Natural killer cell (primary cell): Measurements from ENCODE around the gene RERE. TPM values are rescaled to one million over a fixed set of nuclear protein-coding genes. Genes with fewer than 3 reads are reported as not detected.

Source experiments
- ATAC-seq, 3 donors: fragments of 150-1000 bp in 2 of 3; fragments of 200-7000 bp in 1 of 3; cut with Tn5 transposase; 1 replicate in 1 of 3; 2 replicates in 2 of 3; pipeline ENCODE4 v1.10.0; 2021; ENCODE audit warnings: mild to moderate bottlenecking in 2 of 3, moderate library complexity in 2 of 3
- DNase-seq, 2 donors: peaks; one replicate each; pipeline versions ENCODE4 v3.0.0 to v3.0.0-alpha.2; 2013 to 2021; ENCODE audit warnings: mixed read lengths in 1 of 2
- H3K27ac ChIP-seq: one replicate; pipeline ENCODE4 v1.5.1; 2013; ENCODE audit warnings: mild to moderate bottlenecking, low read length
- H3K27me3 ChIP-seq: one replicate; pipeline ENCODE4 v1.6.1; 2013; ENCODE audit warnings: low read length; ENCODE audit not compliant: control insufficient read depth, insufficient read depth
- H3K36me3 ChIP-seq: one replicate; pipeline ENCODE4 v1.6.1; 2013; ENCODE audit warnings: low read length; ENCODE audit not compliant: control insufficient read depth, insufficient read depth
- H3K4me1 ChIP-seq: one replicate; pipeline ENCODE4 v1.6.1; 2013; ENCODE audit warnings: low read length; ENCODE audit not compliant: control insufficient read depth, insufficient read depth
- H3K4me3 ChIP-seq: one replicate; pipeline ENCODE4 v1.5.1; 2013; ENCODE audit warnings: low read length
- H3K9me3 ChIP-seq: one replicate; pipeline ENCODE4 v1.6.1; 2013; ENCODE audit warnings: low read length; ENCODE audit not compliant: control insufficient read depth, insufficient read depth
- H3K27ac Mint-ChIP-seq, 2 donors: one replicate each; pipeline ENCODE4 v1.8.0; 2022; ENCODE audit warnings: mild to moderate bottlenecking in 2 of 2, mixed read lengths in 2 of 2, moderate library complexity in 1 of 2
- H3K27me3 Mint-ChIP-seq, 2 donors: one replicate each; pipeline ENCODE4 v1.8.0; 2022; ENCODE audit warnings: low read depth in 2 of 2, mixed read lengths in 2 of 2
- H3K36me3 Mint-ChIP-seq: one replicate; pipeline ENCODE4 v1.8.0; 2022; ENCODE audit warnings: mixed read lengths
- H3K4me1 Mint-ChIP-seq, 2 donors: one replicate each; pipeline ENCODE4 v1.8.0; 2022; ENCODE audit warnings: mixed read lengths in 2 of 2
- H3K4me3 Mint-ChIP-seq: one replicate; pipeline ENCODE4 v1.8.0; 2022; ENCODE audit warnings: mild to moderate bottlenecking, moderate library complexity, mixed read lengths
- H3K9me3 Mint-ChIP-seq, 2 donors: one replicate each; pipeline ENCODE4 v1.8.0; 2022; ENCODE audit warnings: mixed read lengths in 2 of 2
- WGBS: methylation state at CpG from one replicate; pipeline ENCODE4 v1.1.7; 2013; ENCODE audit warnings: missing lambda C conversion rate; ENCODE audit not compliant: insufficient coverage; 5-methylcytosine and 5-hydroxymethylcytosine counted together
- intact Hi-C: fragments of 100-400 bp; cut with micrococcal nuclease; formaldehyde crosslinking; loops from one replicate; pipeline ENCODE4 v1.14.2; 2022
- total RNA-seq, 4 donors: library from RNA; stranded (reverse); fragments of 120-200 nt in 1 of 4; gene quantifications; one replicate each; pipeline versions ENCODE4 v1.2.3 to v1.2.4, GENCODE V29; 2013 to 2022
- TF ChIP-seq, protein P1 (sequence below): fragments of 200-600 bp; IDR thresholded peaks from one replicate; pipeline ENCODE4 v1.8.0; 2022; ENCODE audit warnings: antibody characterized with exemption

The RERE gene
- total RNA-seq, 3 donors from 2014 or later (not counting 1 experiment from before 2014, with no cell fraction given) = 67.7 to 76.0 (median 73.0) TPM

- DNase-seq = no peak
- 73% methylated on average over 4 of the region's 4 CpGs for WGBS
- Histone ChIP-seq H3K9me3 (no peaks in the 10 kb centered on the region), H3K36me3 (no peaks in the 10 kb centered on the region), H3K27ac (no peak overlapping the region), H3K4me3 (no peak overlapping the region), H3K4me1 (peaks cover 8% of the 10 kb centered on the region), H3K27me3 (no peaks in the 10 kb centered on the region)
- Mint-ChIP-seq H3K4me3 (no peak overlapping the region), H3K4me1 (peaks cover 17 to 48% of the 10 kb centered on the region in 2 donors), H3K9me3 (no peaks in the 10 kb centered on the region), H3K27ac (peak overlapping the region in 1 of 2 donors; percentile 39), H3K27me3 (no peaks in the 10 kb centered on the region), H3K36me3 (no peaks in the 10 kb centered on the region)
- intact Hi-C loops = no loop called here
- TF ChIP-seq, protein P1, sequence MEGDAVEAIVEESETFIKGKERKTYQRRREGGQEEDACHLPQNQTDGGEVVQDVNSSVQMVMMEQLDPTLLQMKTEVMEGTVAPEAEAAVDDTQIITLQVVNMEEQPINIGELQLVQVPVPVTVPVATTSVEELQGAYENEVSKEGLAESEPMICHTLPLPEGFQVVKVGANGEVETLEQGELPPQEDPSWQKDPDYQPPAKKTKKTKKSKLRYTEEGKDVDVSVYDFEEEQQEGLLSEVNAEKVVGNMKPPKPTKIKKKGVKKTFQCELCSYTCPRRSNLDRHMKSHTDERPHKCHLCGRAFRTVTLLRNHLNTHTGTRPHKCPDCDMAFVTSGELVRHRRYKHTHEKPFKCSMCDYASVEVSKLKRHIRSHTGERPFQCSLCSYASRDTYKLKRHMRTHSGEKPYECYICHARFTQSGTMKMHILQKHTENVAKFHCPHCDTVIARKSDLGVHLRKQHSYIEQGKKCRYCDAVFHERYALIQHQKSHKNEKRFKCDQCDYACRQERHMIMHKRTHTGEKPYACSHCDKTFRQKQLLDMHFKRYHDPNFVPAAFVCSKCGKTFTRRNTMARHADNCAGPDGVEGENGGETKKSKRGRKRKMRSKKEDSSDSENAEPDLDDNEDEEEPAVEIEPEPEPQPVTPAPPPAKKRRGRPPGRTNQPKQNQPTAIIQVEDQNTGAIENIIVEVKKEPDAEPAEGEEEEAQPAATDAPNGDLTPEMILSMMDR = no peak
- ATAC-seq = no peak
Measured at GRCh38 chr1:8764293-8764937, 53.0 kb downstream of the RERE start.

GRCh38 chr1:8763888-8764287 is 53.6 kb downstream of the RERE start:
- intact Hi-C loops = no loop called here
- peak overlapping the region in 1 of 2 donors; percentile 39 for H3K27ac Mint-ChIP-seq
- H3K9me3 Mint-ChIP-seq = no peaks in the 10 kb centered on the region
- Histone ChIP-seq H3K27ac (no peak overlapping the region), H3K9me3 (no peaks in the 10 kb centered on the region), H3K36me3 (no peaks in the 10 kb centered on the region), H3K4me3 (no peak overlapping the region), H3K4me1 (peaks cover 8% of the 10 kb centered on the region), H3K27me3 (no peaks in the 10 kb centered on the region)
- H3K36me3 Mint-ChIP-seq = no peaks in the 10 kb centered on the region
- no peak for ATAC-seq
- peaks cover 22 to 51% of the 10 kb centered on the region in 2 donors for H3K4me1 Mint-ChIP-seq
- H3K27me3 Mint-ChIP-seq = no peaks in the 10 kb centered on the region
- no peak overlapping the region for H3K4me3 Mint-ChIP-seq
- no peak for DNase-seq
- TF ChIP-seq, protein P1 = no peak
- WGBS = 68% methylated on average over 2 of the region's 4 CpGs

DNA sequence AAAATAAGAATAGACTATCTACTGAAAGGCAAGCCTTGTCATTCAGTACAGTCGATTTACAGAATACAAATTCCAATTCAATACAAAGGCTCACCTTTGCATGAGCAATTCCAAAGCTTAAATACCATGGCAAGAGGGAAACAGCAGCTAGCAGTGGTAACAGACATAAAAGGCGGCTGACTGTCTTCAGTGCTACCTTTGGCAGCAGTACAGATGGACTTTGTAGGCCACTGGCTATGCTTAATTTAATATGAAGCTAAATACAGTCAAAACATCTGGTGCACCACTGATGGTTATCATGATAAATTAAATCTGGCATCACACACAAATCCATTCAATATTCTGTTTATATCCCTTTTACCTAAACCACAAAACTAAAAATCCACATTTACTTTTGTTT is 62.4 kb downstream of the RERE start:
- no peak for DNase-seq
- TF ChIP-seq, protein P1 = no peak
- H3K27ac ChIP-seq = no peak overlapping the region
- Mint-ChIP-seq H3K9me3 (no peaks in the 10 kb centered on the region), H3K27ac (no peak overlapping the region), H3K36me3 (no peaks in the 10 kb centered on the region), H3K27me3 (no peaks in the 10 kb centered on the region), H3K4me3 (no peak overlapping the region), H3K4me1 (peaks cover 14 to 15% of the 10 kb centered on the region in 2 donors)
- intact Hi-C loops = no loop called here
- no peaks in the 10 kb centered on the region for H3K27me3 ChIP-seq
- 88% methylated on average over 2 of the region's 2 CpGs for WGBS
- H3K9me3 ChIP-seq = no peaks in the 10 kb centered on the region
- H3K36me3 ChIP-seq = no peaks in the 10 kb centered on the region
- ATAC-seq = no peak
- H3K4me3 ChIP-seq = no peak overlapping the region
- H3K4me1 ChIP-seq = no peaks in the 10 kb centered on the region

DNA sequence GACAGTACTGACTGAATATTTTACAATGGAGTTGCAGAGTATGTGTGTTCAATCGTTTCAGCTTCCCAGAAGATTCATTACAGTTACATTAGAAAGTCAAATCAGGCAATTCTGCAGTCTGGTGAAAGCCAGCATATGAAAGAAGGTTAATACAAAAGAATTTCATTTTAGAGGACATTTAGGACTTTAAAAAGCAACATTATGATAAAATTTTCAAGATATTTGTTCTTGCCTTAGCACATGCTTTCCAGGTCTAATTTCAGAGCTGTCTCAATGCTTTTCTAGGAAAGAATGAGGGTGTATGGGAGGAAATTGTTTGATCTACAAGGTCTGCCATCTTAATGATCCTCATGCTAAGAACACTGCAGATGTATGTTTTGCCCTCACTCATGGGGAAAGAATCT is 63.2 kb downstream of the RERE start:
- no peaks in the 10 kb centered on the region for H3K36me3 ChIP-seq
- Mint-ChIP-seq H3K4me1 (peaks cover 7% of the 10 kb centered on the region in 2 donors), H3K4me3 (no peak overlapping the region), H3K36me3 (no peaks in the 10 kb centered on the region), H3K9me3 (no peaks in the 10 kb centered on the region), H3K27me3 (no peaks in the 10 kb centered on the region), H3K27ac (no peak overlapping the region)
- H3K4me3 ChIP-seq = no peak overlapping the region
- WGBS = 100% methylated on average over 1 of the region's 1 CpG
- no peaks in the 10 kb centered on the region for H3K4me1 ChIP-seq
- H3K27me3 ChIP-seq = no peaks in the 10 kb centered on the region
- intact Hi-C loops = no loop called here
- no peaks in the 10 kb centered on the region for H3K9me3 ChIP-seq
- TF ChIP-seq, protein P1 = no peak
- DNase-seq = no peak
- H3K27ac ChIP-seq = no peak overlapping the region
- ATAC-seq = no peak
